Renal cortex interstitium (tissue), 15 donors: ENCODE results near the gene RAB41. TPM values are rescaled to one million over a fixed set of nuclear protein-coding genes. Genes with fewer than 3 reads are reported as not detected.
"Not testable (repeated sequence)": the region's sequence is repeated elsewhere in the genome, so short reads cannot be mapped to it uniquely, and the experiment has no call there.

Experiments used
- DNase-seq, 11 donors: peaks; one replicate each; pipeline ENCODE4 v3.0.0-alpha.2; 2013; ENCODE audit warnings: low read depth in 9 of 11, low spot score in 4 of 11; ENCODE audit errors: extremely low read depth in 1 of 11
- long read RNA-seq, 16 experiments: transcript quantifications; one replicate each; lab custom pipeline, GENCODE V29; 2026
- polyA plus RNA-seq, 3 donors: library from polyadenylated mRNA; unstranded; fragments of 120-200 nt; gene quantifications; one replicate each; pipeline ENCODE4 v1.2.1, GENCODE V29; 2013; ENCODE audit not compliant: insufficient read length in 3 of 3

The RAB41 gene
- 1 to 10 TPM in 1 of 3 donors, under 1 TPM in 2; 0.72 to 1.2 (median 0.79) TPM for polyA plus RNA-seq
- long read RNA-seq, donor 1, result 0 reads
- long read RNA-seq, donor 2, result 0 reads
- long read RNA-seq, donor 3, result 0 reads
- long read RNA-seq, donor 4, partial matches to known transcripts, result 37 of 77 reads
- long read RNA-seq, donor 4, other reads (novel, unspliced or antisense), result 40 of 77 reads
- long read RNA-seq, donor 5, result 0 reads
- long read RNA-seq, donor 6, partial matches to known transcripts, result 46 of 46 reads
- long read RNA-seq, donor 6, other reads (novel, unspliced or antisense), result 0 of 46 reads
- long read RNA-seq, donor 7, result 0 reads
- long read RNA-seq, donor 8, result 0 reads
- long read RNA-seq, donor 9, partial matches to known transcripts, result 7 of 30 reads
- long read RNA-seq, donor 9, other reads (novel, unspliced or antisense), result 23 of 30 reads
- long read RNA-seq, donor 10, result 0 reads
- long read RNA-seq, donor 11, result 0 reads
- long read RNA-seq, donor 12, result 0 reads
- long read RNA-seq, donor 13, result 0 reads
- long read RNA-seq, donor 14, result 0 reads
- long read RNA-seq, donor 15, result 0 reads
- long read RNA-seq, donor 16, result 0 reads

DNA sequence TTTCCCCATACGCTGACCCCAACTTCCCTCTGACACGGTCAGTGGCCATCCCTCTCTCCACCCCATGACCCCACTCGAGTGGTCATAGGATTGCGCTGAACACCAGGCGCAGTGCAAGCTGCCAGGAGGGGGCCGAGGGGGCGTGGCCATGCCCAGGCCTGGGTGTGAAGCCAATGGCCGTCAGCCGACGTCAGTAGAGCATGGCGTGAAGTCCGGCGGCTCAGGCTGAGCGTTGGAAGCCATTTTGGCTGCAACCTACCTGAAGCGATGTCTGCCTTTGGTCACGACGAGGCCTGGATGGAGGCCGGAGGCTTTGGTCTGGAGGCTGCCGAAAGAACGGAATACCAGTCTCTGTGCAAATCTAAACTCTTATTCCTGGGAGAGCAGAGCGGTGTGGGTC, at the start of gene RAB41:
Gene RAB41 (plus strand): TSS at position 222 of the 400 bp plus-strand sequence. CDS start 46 bp downstream, at position 268.
- DNase-seq, result no peak

DNA sequence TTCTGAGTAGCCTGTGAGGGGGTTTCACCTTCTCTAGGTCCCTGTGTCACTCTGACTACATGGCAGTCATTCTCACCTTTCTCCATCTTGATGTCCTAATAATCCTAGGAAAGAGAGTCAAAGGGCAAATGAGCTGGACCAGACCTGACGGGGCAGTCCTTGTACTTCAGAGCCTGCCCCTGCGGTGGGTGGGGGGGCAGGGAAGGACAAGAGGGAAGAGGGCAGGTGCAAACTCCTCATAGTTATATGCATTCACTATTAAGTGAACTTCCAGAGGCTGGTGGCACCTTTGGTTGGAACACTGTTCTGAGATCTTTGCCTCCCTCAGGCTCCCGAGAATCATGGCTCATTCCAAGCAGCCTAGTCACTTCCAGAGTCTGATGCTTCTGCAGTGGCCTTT, 47.6 kb upstream of the RAB41 start, which contains the start of gene AWAT1:
Gene AWAT1 (plus strand): TSS at position 301 of the 400 bp plus-strand sequence. CDS start 41 bp downstream, at position 342.
- DNase-seq, result no peak

DNA sequence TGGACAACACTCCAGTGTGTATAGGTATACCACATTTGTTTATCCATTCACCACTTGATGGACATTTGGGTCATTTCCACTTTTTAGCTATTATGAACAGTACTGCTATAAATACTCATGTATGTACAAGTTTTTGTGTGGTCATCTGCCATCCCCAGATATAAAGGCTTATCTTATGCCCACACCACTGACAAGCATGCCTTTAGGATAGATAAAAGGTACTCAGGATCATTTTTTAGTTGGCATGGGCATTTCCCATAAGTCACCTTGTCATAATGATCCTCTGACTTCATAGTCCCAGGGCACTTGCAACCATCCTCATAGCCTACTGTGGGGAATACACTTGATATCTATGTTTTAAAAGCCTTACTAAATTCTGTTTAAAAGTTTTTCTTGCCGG, 41.2 kb upstream of the RAB41 start:
- no peak for DNase-seq

DNA sequence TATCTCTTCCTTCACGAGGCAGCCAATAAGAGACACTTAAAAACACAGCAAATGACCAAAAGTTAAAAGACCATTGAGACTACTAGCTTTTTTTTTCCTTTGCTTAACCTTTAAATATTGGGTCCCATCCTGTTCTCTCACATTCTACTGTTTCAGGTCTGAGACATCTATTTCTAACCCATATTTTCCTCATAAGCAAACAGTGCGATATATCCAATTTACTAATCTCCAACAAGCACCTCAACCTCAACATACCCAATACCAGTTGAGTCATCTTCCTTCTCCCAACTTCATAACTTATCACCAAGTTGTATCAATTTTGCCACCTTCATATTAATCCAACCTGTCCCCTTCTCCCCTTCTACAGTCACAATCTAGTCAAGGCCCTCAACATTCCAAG, 40.5 kb upstream of the RAB41 start:
- DNase-seq, result no peak

DNA sequence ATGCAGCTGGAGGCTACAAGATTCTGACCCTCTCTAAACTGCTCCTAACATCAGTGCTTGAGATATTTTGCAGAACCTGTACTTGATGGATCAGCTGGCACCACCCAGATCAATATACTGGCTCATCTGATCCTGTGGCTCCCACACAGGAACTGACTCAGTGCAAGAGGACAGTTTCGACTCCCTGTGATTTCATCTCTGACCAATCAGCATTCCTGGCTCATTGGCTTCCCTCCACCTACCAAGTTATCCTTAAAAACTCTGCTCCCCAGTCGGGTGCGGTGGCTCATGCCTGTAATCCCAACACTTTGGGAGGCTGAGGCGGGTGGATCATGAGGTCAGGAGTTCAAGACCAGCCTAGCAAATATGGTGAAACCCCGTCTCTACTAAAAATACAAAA, 38.4 kb upstream of the RAB41 start:
- DNase-seq, result not testable (repeated sequence)

DNA sequence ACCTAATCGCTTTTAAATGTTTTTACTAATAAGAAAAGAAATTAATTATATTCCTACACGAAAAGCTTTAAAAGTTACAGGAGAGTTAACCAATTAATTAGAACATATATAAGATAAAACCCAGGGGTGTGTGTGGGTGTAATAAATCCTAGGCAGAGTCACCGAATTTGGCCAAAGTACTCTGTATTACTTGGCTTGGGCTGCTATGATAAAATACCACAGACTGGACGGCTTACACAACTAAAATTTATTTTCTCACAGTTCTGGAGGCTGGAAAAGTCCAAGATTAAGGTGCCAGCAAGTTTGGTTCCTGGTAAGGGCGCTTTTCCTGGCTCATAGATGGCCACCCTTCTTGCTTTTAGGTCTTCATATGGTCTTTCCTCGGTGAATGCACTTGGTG, 37.1 kb upstream of the RAB41 start:
- no peak for DNase-seq

DNA sequence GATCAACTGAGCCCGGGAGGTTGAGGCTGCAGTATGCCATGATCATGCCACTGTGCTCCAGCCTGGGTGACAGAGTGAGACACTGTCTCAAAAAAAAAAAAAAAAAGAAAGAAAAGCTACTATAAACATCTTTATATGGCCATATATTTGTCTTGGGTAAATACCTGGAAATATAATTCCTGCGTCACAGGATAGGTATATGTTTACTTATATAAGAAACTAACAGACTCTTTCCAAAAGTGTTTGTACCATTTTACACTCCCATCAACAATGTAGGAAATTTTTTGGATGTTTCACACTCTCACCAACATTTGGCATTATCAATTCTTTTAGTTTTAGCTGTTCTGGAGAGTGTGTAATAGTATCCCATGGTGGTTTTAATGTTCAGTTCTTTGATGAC, 34.7 kb upstream of the RAB41 start:
- no peak for DNase-seq

DNA sequence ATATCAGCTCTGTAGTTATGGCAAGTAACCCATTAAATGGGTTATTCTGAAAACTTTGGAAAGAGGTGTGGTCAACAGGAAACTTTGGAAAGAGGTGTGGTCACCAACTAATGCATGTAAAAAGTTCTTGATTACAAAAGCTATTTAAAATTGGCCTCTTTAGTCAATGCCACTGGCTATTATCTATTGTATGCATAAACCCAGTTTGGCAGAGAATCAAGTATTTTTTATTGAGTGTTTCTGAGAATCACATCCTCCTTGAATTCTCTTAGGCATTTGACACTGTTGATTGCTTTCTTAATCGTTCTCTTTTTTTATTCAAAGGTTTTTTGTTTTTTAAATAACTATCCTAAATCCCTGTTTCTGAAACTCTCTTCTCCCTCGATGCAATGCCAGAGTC, 29.5 kb upstream of the RAB41 start:
- no peak for DNase-seq

DNA sequence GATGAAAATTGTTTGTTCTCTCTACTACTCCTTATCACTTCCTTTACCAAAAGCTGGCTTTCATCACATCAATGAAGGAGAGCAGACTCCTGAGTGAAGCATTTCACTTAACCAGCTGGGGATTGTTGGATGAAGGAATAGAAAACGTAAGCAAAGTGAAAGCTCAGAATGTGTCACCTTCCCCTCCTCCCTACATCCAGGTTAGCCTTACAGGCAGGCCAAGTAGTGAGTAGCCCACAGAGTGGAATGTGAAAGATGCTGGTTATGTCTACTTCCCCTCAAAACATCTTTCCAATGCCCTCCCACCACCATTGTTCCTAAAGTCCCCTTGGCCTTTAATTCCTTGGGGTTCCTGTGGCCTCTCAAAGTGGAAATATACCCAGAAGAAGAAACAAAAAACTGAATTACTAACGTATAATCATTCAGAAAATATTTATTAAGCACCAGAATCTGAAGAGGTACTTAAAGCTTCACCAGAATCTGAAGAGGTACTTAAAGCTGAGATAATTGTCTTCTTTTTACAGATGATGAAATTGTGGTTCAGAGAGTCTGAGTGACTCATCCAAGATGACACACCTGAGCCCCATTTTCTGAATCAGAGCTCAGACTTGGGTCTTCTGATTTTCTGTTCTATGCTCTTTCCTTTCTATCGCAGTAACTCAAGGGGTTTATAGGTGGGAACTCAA, 28.5 kb upstream of the RAB41 start:
- no peak for DNase-seq

DNA sequence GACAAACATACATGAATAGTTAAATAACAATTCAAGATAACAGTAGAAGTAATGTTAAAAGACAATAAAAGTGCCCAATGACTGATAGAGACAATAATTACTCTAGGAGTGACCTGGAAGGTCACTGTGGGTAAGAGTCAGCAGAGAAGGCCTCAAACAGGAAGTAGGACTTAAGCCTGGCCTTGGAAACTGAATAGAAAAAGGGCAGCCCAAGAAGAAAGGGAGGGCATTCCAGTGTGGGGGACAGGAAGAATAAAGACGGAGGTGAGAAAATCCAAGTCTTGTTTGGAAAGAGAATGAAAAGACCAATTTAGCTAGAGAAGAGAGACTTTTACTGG, 27.9 kb upstream of the RAB41 start:
- DNase-seq, result no peak

DNA sequence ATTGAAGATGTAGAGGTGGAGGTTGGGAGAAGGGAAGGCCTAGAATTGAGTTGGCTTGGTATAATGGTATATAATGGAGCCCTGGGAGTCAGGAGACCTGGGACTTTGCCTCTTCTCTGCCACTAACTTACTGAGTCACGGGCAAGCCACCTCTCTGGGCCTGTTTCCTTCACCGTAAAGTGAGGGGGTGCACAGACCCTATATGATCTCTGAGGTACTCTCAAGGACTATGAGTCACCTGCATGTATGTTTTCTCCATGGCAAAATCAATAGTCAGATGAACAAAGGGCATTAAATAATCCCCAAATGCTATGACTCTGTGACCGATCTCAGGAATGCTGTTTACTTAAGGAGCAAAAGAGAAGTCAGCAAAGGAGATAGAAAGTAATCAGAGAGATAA, 27.1 kb upstream of the RAB41 start:
- no peak for DNase-seq

DNA sequence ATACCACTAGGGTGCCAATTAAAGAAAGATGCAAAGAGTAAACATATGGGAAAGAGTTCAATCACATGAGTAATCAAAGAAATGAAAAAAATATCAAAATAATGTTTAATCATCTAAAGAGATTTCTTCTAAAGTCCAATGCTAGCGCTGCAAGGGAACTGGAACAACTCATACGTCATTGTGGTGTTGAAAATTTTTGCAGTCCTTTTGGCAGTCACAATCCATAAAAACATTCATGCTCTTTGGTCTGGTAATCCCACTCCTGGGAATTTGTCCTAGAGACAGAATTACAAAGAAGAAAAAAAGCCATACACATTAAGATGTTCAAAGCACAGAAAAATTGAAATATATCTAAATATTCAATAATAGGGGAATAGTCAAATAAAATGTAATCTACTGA, 26.5 kb upstream of the RAB41 start:
- DNase-seq, result no peak

DNA sequence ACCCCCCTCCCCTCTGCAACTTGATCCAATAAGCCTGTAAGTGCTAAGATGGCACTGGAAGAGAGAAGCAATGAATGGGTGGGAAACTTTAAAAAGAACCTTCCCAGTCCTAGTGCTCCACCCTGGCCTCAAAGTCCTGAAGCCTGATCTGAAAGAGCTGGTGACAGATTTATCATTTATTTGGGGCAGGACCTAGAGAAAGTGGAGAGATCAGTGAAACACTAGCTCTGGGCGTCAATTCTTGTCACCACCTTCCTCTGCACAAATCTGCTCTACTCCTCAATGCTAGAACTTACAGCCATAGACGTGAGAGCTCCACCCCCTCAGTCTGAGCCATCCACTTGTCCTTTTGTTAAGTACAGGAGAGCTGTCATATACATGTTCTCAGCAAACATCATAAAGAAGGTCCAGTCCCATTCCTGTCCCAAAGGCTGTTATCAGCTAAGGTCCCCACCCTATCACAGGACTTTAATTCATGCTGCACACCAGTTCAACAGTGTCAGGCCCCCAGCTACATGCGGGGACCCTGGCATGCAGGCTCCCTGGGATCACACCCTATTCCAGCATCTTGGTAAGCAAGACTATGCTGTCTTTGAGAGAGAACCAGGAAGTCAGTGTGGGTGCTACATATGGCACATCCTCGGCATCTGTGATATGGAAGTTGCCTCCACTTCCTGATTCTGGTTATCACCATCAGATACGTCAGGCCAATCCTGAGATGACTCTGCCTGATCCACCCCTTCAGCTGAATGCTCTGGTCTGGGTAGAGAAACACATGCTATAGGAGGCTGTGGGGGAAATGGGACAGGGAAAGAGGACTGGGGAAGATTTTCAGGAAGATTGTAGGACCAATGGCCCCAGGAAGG, 24.3 kb upstream of the RAB41 start:
- no peak for DNase-seq

DNA sequence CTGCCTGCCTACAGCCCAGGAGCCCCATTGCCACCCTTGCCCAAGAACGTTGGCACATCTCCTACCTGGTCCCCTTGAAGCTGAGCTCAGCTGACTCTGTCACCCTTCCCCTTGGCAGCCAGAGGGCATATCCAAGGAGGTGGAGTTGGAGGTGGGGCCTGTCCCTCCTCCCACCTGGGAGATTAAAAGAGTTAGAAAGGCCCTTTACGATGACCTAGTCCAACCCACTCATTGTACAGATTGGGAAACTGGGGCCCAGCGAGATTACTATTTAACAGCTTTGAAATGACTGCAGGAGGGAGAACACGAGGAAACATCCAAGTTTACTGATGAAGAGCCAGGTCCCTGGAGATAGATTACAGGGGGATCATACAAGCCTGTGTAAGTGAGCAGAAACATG, 21.9 kb upstream of the RAB41 start, which contains the start of gene P2RY4:
Gene P2RY4 (minus strand): TSS at position 101 of the 400 bp plus-strand sequence. CDS start 580 bp downstream, outside the sequence.
- no peak for DNase-seq

DNA sequence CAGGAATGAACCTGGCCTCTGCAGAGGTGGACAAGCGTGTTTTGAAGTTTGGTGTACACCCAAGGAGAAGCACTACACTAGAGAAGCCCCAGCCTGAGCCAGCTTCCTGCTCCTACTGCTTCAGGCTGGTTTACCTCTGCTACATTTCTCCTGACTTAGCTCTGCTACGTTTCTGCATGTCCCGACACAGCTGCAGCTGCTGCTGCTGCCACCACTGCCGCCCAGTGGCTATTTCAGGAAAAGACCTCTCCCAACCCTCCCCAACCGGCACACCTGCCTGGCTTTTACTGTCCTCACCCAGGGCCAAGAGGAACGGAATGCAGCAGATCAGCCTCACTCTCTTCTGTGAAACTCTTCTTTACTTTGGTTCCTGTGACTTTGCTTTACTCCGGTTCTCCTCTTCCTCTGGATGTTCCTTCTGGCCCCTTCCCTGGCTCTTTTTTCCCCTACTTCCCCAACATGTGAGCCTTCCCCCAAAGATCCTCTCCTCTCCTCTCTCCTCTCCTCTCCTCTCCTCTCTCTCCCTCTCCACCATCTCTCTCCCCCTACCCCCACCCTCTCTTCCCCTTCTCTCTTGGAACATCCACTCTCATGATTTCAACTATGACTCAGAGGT, 18.9 kb upstream of the RAB41 start:
- DNase-seq, result peak in 7 of 11 donors; percentile 2 to 12 (median 4)

DNA sequence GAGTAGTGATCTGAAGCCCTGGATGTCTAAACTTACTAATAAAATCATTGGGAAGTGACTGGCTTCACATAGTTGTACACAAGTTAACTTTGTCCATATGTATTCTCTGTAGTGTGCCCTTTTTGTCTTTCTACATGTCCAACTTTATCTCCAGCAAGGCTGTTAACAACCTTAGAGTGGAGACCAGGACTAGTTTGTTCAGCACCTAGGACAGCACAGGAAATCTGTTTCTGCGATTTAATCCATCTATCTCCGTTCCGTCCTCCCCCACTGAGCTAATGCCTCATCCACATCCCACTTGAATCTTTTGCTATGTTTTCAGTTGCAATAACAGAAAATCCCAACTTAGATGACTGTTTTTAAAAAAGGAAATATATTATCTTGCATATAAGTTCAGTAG, 17.2 kb upstream of the RAB41 start:
- no peak for DNase-seq

DNA sequence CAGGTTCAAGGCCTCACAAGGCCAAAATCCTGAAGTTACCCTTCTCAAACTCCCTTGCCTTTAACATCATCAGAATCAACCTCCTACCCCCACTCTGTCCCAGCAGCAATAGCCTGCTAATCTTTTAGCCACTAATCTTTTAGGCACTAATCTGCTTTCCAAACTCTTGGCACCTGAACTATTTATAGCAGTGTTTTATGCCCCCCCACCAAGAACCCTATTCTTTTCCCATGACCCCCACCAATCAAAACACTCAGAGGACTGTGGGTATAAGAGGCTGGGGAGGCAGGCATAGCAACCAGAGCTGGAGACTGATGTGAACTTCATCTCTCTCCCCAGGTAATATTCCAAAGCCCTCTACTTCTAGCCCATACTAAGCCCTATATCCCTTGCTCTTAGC, 13.9 kb upstream of the RAB41 start, which contains the start of gene ARR3:
Gene ARR3 (plus strand): TSS at position 301 of the 400 bp plus-strand sequence. CDS start 1,052 bp downstream, outside the sequence.
- no peak for DNase-seq

DNA sequence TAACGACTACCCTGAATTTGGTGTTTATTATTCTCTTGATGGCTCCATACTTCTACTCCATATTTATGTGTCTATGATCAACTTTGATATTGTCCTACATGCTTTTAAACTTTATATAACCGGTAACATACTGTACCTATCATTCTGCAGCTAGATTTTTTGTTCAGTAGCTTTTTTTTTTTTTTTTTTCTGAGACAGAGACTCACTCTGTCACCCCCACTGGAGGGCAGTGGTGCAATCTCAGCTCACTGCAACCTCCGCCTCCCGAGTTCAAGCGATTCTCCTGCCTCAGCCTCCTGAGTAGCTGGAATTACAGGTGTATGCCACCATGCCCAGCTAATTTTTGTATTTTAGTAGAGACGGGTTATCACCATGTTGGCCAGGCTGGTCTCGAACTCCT, 7.9 kb upstream of the RAB41 start:
- DNase-seq, result not testable (repeated sequence)

DNA sequence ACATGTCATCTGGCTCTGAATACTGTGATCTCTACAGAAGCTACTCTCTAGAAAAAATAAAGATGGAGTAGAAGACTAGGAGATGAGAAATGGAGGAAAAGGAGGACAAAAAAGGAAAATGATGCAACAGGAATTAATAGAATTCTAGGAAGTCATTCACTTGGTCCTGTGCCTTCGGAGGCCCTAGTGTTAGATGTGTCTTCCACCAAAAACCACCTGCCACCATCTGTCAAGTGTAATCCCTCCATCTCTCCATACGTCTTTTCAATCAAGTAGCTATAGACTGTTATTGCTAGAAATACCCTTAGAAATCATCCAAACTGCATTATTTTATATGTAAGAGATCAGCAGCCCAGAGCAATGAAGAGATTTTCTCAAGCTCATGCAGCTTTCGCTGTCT, 2.9 kb upstream of the RAB41 start:
- DNase-seq, result no peak
